GM18526 (cell line): ENCODE results near the gene MYH2.

ENCODE experiments used
- POLR2A ChIP-seq: IDR thresholded peaks from 3 replicates; pipeline ENCODE4 v1.6.1; 2011; ENCODE audit not compliant: insufficient read length; ENCODE audit errors: extremely low read depth

The MYH2 gene

DNA sequence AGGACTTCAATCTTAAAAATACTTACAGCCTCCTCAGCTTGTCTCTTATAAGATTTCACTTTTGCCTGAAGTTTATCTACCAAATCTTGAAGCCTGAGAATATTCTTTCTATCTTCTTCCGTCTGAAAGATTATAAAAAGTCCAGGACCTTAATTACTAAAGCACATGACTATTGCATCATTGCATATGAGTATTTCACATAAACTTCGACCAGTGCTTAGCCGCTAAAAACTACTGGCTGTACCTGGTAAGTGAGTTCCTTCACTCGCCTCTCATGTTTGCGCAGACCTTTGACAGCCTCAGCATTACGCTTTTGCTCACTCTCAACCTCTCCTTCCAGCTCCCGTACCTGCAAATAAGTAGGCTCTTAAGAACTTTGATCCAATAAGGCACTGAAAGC lies 26.4 kb downstream of the MYH2 start:
- TF ChIP-seq POLR2A: no peak

DNA sequence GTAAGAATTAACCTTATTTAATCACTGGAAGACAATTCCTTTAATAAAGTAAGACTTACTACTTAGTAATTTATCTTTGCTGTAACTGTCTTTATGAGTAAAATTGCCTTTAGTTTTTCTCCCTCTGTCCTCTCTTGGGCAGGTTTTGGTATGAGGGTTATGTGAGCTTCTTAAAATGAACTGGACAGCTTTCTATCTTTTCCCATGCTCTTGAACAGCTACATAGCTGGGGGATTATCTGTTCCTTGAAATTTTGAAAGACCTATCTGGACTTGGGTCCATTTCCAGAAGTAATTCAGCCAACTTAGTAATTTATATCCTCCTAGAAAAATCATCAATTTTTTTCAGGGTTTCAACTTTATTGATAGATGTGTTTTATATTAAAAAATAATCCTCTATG lies 27.5 kb downstream of the MYH2 start:
- TF ChIP-seq POLR2A: no peak

DNA sequence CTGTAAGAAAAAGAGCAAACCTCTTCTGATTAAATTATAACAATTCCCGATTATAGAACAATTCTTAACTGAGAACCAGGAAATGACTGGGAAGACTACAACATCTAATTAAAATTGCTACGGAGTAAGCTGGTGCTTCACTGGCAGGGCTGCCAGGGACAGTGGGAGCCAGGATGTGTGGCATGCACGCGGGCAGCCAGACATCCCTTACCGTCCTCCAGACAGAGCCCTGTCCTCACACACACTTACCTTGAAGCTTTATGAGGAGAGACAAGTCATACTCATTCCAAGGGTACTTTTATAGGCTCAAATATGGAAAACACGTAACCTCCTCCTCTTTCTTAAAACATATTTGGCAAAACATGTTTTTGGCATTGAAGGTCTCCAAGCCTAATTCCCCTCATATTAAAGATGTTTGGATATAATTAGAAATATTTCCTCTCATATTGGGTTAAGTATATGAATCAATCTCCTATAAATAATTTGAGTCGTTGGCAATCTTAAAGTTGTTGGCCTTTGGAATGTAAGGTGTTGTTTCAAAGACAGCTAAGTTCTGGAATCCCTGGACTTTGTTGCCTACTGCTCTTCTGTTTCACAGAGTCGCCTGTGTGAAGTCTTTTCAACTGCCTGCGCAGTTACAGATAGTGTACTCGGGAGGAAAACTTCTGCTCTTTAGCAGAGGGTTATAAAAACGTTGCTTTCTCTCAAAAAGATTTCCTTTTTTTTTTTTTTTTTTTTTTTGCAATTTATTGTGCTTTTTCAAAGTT lies 31.0 kb downstream of the MYH2 start, which contains the start of gene MYH1:
MYH1 (minus strand) TSS at position 272 of the 767 bp plus-strand sequence. CDS start 1,900 bp downstream, outside the sequence.
- TF ChIP-seq POLR2A: no peak

DNA sequence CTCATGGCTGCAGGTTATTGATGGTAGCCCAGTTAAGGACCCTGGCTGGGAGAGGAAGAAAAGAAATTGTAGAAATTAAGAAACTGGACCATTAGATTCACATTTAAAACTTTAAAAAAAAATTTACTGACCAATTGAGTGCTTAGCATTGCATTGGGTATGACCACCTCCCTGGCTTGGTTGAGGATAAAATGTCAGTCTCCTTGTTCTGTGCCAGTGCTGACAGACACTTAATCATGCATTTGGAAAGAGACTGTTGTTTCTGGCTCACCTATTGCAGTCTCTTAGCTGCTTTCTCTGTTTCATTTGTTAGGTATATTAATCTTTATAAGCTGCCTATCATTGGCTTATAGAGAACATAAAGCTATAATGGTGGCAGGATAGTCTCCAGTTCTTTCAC lies 32.8 kb downstream of the MYH2 start:
- TF ChIP-seq POLR2A: no peak

DNA sequence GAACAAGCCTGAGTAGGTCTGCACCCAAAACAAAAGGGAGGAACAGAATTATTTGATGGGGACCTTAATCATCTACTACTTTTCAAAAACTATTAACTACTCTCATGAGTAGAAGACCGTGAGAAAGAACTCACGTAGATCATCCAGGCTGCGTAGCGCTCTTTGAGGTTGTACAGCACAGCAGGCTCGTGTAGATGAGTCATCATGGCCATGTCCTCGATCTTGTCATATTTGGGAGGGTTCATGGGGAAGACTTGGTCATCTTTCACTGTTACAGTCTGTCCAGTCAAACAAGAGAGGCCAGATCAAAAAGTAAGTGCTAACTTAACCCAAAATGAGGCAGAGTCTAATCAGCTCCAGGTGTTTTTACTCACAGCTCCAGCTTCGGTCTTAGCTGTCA lies 33.4 kb downstream of the MYH2 start:
- no peak for TF ChIP-seq POLR2A

DNA sequence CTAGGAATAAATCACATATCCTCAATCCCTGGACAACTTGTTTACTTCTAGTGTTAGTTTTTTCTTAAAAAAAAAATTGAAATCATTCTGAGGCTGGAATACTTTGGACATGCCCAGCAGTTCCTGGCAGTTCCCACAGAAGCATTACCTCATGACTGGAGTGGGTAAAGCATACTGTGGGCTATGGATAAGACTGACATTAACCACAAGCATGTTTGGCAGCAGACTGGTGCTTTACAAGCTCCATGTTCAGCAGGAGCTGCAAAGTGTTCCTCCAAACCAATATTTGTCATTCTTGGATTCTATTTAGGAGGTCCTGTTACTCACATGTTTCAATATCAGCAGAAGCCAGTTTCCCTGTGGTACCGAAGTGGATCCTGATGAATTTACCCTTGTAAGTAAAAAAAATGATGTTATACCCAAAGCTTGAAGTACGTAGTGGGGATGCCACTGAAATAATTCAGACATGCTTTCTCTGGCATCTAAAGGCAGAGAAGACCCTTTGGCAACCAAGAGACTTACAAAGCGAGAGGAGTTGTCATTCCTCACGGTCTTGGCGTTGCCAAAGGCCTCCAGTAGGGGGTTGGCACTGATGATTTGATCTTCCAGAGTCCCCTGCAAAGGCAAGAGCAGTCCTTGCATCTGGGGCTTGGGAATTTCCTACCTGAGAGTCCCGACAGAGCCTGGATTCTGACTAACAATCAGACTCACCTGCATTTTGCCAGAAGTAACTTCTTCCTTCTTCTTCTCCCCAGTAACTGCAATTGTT lies 36.0 kb downstream of the MYH2 start:
- TF ChIP-seq POLR2A: no peak

DNA sequence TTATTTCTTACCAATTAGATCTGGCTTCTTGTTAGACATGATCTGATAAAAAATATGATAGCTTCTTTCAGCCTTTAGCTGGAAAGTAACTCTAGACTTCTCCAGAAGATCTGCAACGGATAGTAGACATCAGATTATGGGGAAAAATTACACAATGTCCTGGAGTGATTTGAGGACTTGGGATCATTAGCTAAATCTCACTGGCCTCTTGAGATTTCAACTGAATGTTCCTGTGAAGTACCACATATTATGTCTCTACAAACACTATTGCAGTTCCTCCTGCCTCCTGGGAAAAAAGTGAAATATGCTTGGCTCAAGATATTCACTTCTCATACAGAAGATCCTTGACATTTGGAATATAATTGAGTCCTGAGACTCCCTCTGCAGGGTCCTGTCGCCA lies 36.6 kb downstream of the MYH2 start:
- no peak for TF ChIP-seq POLR2A

DNA sequence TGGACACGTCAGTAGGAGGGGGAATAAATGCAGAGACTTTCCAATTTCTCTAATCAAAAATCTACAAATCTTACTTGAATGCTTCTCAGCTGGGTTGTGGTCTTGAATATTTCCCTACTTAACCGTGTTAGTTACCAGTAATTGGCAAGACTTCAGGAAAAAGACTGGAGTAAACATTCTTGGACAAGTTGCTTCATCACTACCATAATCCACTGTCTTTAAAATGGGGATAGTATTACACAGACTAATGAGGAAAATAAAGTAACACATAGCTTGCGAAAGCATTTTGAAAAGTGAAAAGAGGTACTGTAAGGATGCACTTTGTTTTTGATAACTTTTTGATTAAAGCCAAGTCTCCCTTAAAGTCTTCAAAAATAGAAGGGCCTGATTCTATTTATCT lies 49.5 kb downstream of the MYH2 start:
- TF ChIP-seq POLR2A: no peak

DNA sequence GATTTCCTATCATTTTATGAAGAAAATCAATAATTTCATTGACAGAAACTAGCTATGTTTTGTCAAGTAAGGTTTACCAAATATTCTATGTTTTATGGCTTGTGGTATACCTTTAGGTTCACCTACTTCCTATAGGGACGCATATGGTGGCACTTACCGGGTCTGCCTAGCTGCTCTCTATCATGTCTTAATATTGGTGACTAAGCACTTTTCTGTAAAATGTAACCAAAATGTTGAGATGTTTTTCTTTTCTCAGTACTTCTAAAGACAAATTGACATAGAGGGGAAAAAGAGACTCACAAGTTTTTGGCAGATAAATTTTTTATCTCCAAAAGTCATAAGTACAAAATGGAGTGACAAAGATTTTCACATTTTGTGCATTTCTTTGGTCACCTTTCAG lies 57.5 kb downstream of the MYH2 start:
- TF ChIP-seq POLR2A: no peak

DNA sequence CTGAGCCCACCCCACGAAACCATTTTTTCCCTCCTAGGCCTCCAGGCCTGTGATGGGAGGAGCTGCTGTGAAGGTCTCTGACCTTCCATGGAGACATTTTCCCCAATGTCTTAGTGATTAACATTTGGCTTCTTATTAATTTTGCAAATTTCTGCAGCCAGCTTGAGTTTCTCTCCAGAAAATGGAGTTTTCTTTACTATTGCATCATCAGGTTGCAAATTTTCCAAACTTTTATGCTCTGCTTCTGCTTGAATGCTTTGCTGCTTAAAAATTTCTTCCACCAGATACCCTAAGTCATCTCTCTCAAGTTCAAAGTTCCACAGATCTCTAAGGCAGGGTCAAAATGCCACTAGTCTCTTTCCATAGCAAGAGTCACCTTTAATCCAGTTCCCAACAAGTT lies 67.2 kb downstream of the MYH2 start:
- TF ChIP-seq POLR2A: no peak

DNA sequence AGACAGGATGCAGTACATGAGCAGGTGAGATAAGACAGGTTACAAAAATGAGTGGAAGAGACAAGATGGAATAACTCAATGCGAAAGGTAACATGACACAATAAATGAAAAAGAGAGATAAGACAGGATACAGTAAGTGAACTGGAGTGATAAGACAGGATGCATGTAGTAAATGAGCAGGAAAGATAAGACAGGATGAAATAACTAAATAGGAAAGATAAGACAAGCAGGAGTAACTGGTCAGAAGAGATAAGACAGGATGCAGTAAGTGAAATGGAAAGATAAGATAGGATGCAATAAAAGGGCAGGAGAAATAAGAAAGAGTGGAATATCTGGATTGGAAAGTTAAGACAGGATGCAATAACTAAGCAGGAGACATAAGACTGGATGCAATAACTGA lies 71.8 kb downstream of the MYH2 start:
- TF ChIP-seq POLR2A: no peak

DNA sequence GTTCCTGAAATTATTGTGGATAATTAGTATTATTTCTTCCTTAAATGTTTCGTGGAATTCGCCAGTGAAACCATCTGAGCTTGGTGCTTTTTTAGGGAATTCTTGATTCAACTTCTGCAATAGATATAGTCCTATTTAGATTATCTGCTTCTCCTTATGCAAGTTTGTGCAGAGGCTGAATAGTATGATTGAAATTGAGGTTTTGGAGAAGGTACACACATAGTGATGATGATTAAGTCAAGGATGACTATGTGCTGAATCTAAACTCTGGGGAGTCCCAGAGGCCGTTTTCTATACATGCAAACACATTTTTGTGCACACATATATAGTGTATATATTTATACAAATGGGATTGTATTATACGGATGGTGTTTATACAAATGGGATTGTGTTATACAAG lies 74.9 kb downstream of the MYH2 start:
- no peak for TF ChIP-seq POLR2A

DNA sequence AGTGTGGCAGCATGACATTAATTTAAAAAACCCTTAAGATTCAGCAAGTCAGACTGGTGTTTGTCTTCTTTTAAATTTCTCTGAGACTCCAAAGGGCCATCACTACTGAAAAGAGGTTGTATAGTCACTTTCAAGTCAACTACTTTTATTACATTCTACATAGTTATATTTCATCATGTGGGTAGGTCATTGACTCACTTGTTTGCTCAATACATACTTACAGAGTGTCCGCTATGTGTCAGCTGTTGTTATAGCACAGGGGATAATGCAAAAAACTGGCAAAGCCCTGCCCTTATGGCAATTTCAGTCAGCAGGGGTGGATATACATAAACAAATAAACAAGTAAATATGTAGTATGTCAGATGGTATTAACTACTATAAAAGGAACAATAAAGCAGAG lies 77.6 kb downstream of the MYH2 start:
- no peak for TF ChIP-seq POLR2A
